NB4 (cell line): ENCODE data around the gene DSTN.

ENCODE experiments used
- CTCF ChIP-seq: IDR thresholded peaks from one replicate; pipeline ENCODE4 v1.5.1; 2012; ENCODE audit warnings: low read depth, low read length
- POLR2A ChIP-seq: IDR thresholded peaks from 2 replicates; pipeline ENCODE4 v1.6.1; 2011; ENCODE audit warnings: mild to moderate bottlenecking; ENCODE audit not compliant: insufficient read length; ENCODE audit errors: extremely low read depth

- TF ChIP-seq CTCF (no peak), POLR2A (no peak)
These were observed 44.4 kb downstream of the DSTN start for GRCh38 chr20:17614176-17614811.
